ENCODE measurements around the gene MBD6.

Gene MBD6

GRCh38 chr12:57522011-57522886, at the start of gene MBD6:
TSS of gene MBD6 (plus strand) at chr12:57522824. CDS start at chr12:57524304, 1,480 bp downstream.
- DNase-seq = peak; percentile 95

- no peak for DNase-seq
Observed at GRCh38 chr12:57473392-57473791, 49.2 kb upstream of the MBD6 start.

- DNase-seq = no peak
Observed at GRCh38 chr12:57473886-57474285, 48.7 kb upstream of the MBD6 start.

GRCh38 chr12:57474430-57474829, 48.2 kb upstream of the MBD6 start:
- no peak for DNase-seq

GRCh38 chr12:57474862-57475261, 47.8 kb upstream of the MBD6 start:
- no peak for DNase-seq

GRCh38 chr12:57475271-57476161, 47.1 kb upstream of the MBD6 start:
- DNase-seq = no peak

- no peak for DNase-seq
Observed at GRCh38 chr12:57476162-57476992, 46.2 kb upstream of the MBD6 start.

GRCh38 chr12:57476993-57477709, 45.5 kb upstream of the MBD6 start:
- DNase-seq = no peak

GRCh38 chr12:57477710-57478681, 44.6 kb upstream of the MBD6 start:
- DNase-seq = no peak

- DNase-seq = no peak
Observed at GRCh38 chr12:57479043-57479375, 43.6 kb upstream of the MBD6 start.

GRCh38 chr12:57479376-57480115, 43.1 kb upstream of the MBD6 start, which contains the start of gene ARHGAP9:
TSS of gene ARHGAP9 (minus strand) at chr12:57479866. CDS start at chr12:57479406, 460 bp downstream.
- no peak for DNase-seq

GRCh38 chr12:57481671-57482070, 41.0 kb upstream of the MBD6 start:
- DNase-seq = no peak

GRCh38 chr12:57483466-57483865, 39.2 kb upstream of the MBD6 start:
- peak; percentile 74 for DNase-seq

- no peak for DNase-seq
Observed at GRCh38 chr12:57485695-57486094, 36.9 kb upstream of the MBD6 start.

GRCh38 chr12:57487055-57487596, 35.5 kb upstream of the MBD6 start:
- DNase-seq = no peak

GRCh38 chr12:57487597-57488401, 34.8 kb upstream of the MBD6 start, which contains the start of gene MARS1:
TSS of gene MARS1 (plus strand) at chr12:57488068. CDS start at chr12:57488091, 23 bp downstream.
- DNase-seq = peak; percentile 98

GRCh38 chr12:57488402-57489156, 34.0 kb upstream of the MBD6 start:
- no peak for DNase-seq

- no peak for DNase-seq
Observed at GRCh38 chr12:57489157-57489641, 33.4 kb upstream of the MBD6 start.

Data from fibroblast of skin of right quadriceps (primary cell).